HepG2 (cell line): ENCODE results near the gene BLOC1S1. TPM values are rescaled to one million over a fixed set of nuclear protein-coding genes. Genes with fewer than 3 reads are reported as not detected.

Experiments
- HNRNPK ChIP-seq: fragments of 200-400 bp; formaldehyde crosslinking; IDR thresholded peaks from 2 replicates; pipeline ENCODE4 v1.6.1; 2018; ENCODE audit warnings: low read length, low read depth, moderate library complexity, mild to moderate bottlenecking; ENCODE audit not compliant: poor library complexity, severe bottlenecking
- NR2F6 ChIP-seq, 2 experiments: IDR thresholded peaks; 2 replicates each; pipeline ENCODE4 v1.6.1; 2016; ENCODE audit warnings: antibody characterized with exemption in 1 of 2, mild to moderate bottlenecking in 1 of 2
- SRSF9 ChIP-seq: fragments of 200-400 bp; formaldehyde crosslinking; IDR thresholded peaks from 2 replicates; pipeline ENCODE4 v1.6.1; 2018; ENCODE audit warnings: borderline replicate concordance, mild to moderate bottlenecking, low read depth, low read length; ENCODE audit not compliant: insufficient read depth, poor library complexity, severe bottlenecking
- TBX3 ChIP-seq: fragments of 450-650 bp; IDR thresholded peaks from 2 replicates; pipeline ENCODE4 v1.6.1; 2017; ENCODE audit warnings: antibody characterized with exemption, mild to moderate bottlenecking, inconsistent platforms, borderline replicate concordance
- ZBTB7B ChIP-seq: sonication (generic); formaldehyde crosslinking; IDR thresholded peaks from 2 replicates; pipeline ENCODE4 v1.4.0; 2020; ENCODE audit warnings: missing genetic modification reagents
- ZNF280B ChIP-seq: sonication (generic); formaldehyde crosslinking; IDR thresholded peaks from 2 replicates; pipeline ENCODE4 v1.5.0; 2020; ENCODE audit warnings: missing genetic modification reagents, mild to moderate bottlenecking, borderline replicate concordance
- ZNF281 ChIP-seq: sonication (generic); formaldehyde crosslinking; IDR thresholded peaks from 2 replicates; pipeline ENCODE4 v1.4.0; 2020; ENCODE audit warnings: missing genetic modification reagents, borderline replicate concordance
- ZNF33B ChIP-seq: sonication (generic); formaldehyde crosslinking; IDR thresholded peaks from 2 replicates; pipeline ENCODE4 v1.5.1; 2020; ENCODE audit warnings: mild to moderate bottlenecking, missing genetic modification reagents
- ZNF484 ChIP-seq: sonication (generic); formaldehyde crosslinking; IDR thresholded peaks from 2 replicates; pipeline ENCODE4 v1.5.1; 2020; ENCODE audit warnings: mild to moderate bottlenecking, low read depth, missing genetic modification reagents, borderline replicate concordance
- ZNF512B ChIP-seq: sonication (generic); formaldehyde crosslinking; IDR thresholded peaks from 2 replicates; pipeline ENCODE4 v1.5.1; 2020; ENCODE audit warnings: missing genetic modification reagents, mild to moderate bottlenecking, borderline replicate concordance
- ZNF670 ChIP-seq: sonication (generic); formaldehyde crosslinking; IDR thresholded peaks from 2 replicates; pipeline ENCODE4 v1.8.0; 2022; ENCODE audit warnings: mild to moderate bottlenecking, missing genetic modification reagents, borderline replicate concordance
- ZNF720 ChIP-seq: sonication (generic); formaldehyde crosslinking; IDR thresholded peaks from 2 replicates; pipeline ENCODE4 v1.4.0; 2020; ENCODE audit warnings: missing genetic modification reagents
- ZNF75D ChIP-seq: sonication (generic); formaldehyde crosslinking; IDR thresholded peaks from 2 replicates; pipeline ENCODE4 v1.8.1; 2023; ENCODE audit warnings: missing genetic modification reagents, mild to moderate bottlenecking, borderline replicate concordance
- ZNF768 ChIP-seq: sonication (generic); formaldehyde crosslinking; IDR thresholded peaks from 2 replicates; pipeline ENCODE4 v1.4.0; 2020; ENCODE audit warnings: missing genetic modification reagents
- polyA plus RNA-seq, 8 experiments: library from polyadenylated mRNA; depleted of rRNA in 3 of 8; stranded (reverse) in 7 of 8; unstranded in 1 of 8; fragments of >200 nt; fragmentation: Illumina TruSeq in 4 of 8; extraction: Trizol in 4 of 8; gene quantifications; 2 replicates each; pipeline versions ENCODE4 v1.2.1 to v1.2.3, GENCODE V29; 2011 to 2016; ENCODE audit warnings: low read depth in 4 of 8, missing spikeins in 1 of 8, mixed read lengths in 1 of 8; ENCODE audit not compliant: insufficient read depth in 1 of 8
- total RNA-seq, 5 experiments: library from RNA; depleted of rRNA; stranded (reverse); fragments of >200 nt; fragmentation: Illumina TruSeq; extraction: Trizol; gene quantifications; 2 replicates each; pipeline ENCODE4 v1.2.3, GENCODE V29; 2016; ENCODE audit warnings: low read depth in 1 of 5
- TF ChIP-seq, protein P1 (sequence below): sonication (generic); formaldehyde crosslinking; conservative IDR thresholded peaks from 2 replicates; pipeline ENCODE4 v1.4.0; 2020; ENCODE audit warnings: missing genetic modification reagents
- TF ChIP-seq, protein P2 (sequence below): sonication (generic); formaldehyde crosslinking; IDR thresholded peaks from 2 replicates; pipeline ENCODE4 v1.4.0; 2020; ENCODE audit warnings: missing genetic modification reagents

The BLOC1S1 gene
- total and polyA plus RNA-seq, 2 of the 13 experiments (the other 11 are each of a cell fraction or from before 2014, with no cell fraction given): 55.1 to 95.3 TPM

DNA sequence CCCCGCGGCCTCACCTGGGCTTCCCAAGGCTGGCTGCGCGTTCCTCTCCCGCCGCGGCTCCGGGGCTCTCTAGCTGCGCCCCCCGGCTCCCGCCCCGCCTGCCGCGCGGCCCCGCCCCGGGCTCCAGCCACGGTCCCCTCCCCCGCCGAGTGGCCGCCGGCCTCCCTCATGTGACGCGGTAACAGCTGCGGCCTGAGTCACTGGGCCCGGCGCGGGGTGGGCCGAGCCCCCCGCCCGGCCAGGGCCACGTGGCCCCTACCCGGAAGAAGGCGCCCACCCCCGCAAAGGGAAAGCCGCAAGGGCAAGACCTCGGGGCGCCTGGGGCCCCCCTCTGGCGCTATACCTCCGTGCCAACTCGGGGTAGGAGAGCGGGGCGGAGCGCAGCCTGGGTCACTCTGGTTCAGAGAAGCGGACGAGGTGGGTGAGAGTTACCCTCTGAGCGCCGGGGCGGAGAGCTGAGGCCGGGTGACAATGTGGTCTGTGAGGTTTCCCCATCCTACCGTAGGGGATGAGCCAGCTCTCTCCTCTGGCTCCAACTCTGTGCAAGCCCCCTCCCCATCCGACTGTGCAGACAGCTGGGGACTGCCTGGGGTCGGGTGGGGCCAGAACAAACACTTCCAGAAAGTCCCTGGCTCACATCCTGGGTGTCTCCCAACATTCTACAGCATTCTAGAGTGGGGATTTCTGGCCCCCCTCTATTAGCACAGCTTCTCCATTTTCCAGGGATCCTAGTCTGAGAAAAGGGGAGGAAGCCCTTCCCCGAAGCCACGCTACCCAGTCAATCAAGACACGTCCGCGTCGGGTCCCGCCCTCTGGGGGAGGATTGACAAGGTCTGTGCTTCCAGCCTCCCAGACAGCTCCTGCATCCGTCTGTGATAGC lies 13.3 kb downstream of the BLOC1S1 start, which contains the start of gene CD63 (continued):
- TF ChIP-seq SRSF9 (no peak), ZNF768 (CRISPR knock-in tag) (peak; percentile 37; the same call in 1 of the 2 replicates), HNRNPK (peak; percentile 72), ZNF512B (CRISPR knock-in tag) (no peak), ZNF281 (CRISPR knock-in tag) (peak; percentile 84), ZNF670 (CRISPR knock-in tag) (no peak; the same call in 1 of the 2 replicates), ZBTB7B (CRISPR knock-in tag) (no peak), ZNF484 (CRISPR knock-in tag) (no peak), ZNF33B (CRISPR knock-in tag) (no peak), ZNF280B (peak; percentile 46; the same call in 1 of the 2 replicates), NR2F6 (IDR thresholded peaks at IDR 0.05) (peak; percentile 30; the same call in 1 of the 2 replicates), NR2F6 (CRISPR knock-in tag; IDR thresholded peaks at IDR 0.05) (no peak; the same call in 1 of the 2 replicates), TBX3 (no peak), ZNF720 (CRISPR knock-in tag) (no peak), ZNF75D (CRISPR knock-in tag) (no peak; the same call in 1 of the 2 replicates)
- TF ChIP-seq, protein P1, sequence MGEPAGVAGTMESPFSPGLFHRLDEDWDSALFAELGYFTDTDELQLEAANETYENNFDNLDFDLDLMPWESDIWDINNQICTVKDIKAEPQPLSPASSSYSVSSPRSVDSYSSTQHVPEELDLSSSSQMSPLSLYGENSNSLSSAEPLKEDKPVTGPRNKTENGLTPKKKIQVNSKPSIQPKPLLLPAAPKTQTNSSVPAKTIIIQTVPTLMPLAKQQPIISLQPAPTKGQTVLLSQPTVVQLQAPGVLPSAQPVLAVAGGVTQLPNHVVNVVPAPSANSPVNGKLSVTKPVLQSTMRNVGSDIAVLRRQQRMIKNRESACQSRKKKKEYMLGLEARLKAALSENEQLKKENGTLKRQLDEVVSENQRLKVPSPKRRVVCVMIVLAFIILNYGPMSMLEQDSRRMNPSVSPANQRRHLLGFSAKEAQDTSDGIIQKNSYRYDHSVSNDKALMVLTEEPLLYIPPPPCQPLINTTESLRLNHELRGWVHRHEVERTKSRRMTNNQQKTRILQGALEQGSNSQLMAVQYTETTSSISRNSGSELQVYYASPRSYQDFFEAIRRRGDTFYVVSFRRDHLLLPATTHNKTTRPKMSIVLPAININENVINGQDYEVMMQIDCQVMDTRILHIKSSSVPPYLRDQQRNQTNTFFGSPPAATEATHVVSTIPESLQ (CRISPR knock-in tag): no peak
- TF ChIP-seq, protein P2, sequence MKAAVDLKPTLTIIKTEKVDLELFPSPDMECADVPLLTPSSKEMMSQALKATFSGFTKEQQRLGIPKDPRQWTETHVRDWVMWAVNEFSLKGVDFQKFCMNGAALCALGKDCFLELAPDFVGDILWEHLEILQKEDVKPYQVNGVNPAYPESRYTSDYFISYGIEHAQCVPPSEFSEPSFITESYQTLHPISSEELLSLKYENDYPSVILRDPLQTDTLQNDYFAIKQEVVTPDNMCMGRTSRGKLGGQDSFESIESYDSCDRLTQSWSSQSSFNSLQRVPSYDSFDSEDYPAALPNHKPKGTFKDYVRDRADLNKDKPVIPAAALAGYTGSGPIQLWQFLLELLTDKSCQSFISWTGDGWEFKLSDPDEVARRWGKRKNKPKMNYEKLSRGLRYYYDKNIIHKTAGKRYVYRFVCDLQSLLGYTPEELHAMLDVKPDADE (CRISPR knock-in tag): no peak
